ENCODE data around the gene STEEP1. TPM values are rescaled to one million over a fixed set of nuclear protein-coding genes. Genes with fewer than 3 reads are reported as not detected.

Gene STEEP1
- total RNA-seq, 1 experiment from 2014 or later: 30.4 TPM

DNA sequence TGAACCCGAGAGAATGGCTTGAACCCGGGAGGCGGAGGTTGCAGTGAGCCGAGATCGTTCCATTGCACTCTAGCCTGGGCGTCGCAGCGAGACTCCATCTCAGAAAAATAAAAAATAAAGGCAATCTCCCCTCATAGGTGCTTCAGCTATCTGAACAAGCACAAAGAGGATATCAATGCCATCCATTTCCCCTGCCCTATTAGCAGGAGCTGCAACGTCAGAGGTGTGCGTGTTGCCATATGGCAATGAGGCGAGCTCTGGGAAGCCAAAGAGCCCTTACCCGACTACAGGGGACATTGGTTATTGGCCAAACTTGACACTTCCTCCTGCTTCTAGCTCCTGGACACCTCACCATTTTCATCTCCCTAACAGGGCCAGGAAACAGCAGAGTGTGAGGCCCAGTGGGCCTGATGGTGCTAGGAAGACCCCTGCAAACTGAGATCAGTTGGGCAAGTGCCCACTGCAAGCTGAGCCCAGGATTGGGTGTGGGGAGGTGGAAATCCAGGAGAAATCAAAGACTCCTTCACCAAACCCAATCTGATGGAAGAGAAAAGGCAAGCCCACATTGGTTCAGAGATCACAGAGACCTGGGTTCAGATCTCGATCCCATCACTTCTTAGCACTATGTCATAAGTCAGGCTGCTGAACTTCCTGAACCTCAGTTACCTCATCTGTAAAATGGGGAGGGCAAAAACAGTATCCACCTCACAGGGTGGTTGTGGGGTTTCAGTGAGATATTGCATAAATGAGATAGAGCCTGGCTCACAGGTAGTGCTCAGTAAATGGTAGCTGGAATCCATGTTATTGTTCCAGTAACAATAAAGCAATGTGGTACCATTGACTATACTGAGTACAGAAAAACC, 75.8 kb downstream of the STEEP1 start:
- no peak overlapping the region for H2BK20ac ChIP-seq (ENCODE audit: low read depth, low read length, poor library complexity, severe bottlenecking)
- no peak overlapping the region for H3K18ac ChIP-seq (ENCODE audit: insufficient read length, low read depth, low read length)
- H3K23me2 ChIP-seq (ENCODE audit: insufficient read length, low read depth, low read length, poor library complexity, severe bottlenecking): no peaks in the 10 kb centered on the region
- no peak overlapping the region for H2AFZ ChIP-seq (ENCODE audit: low read length)
- no peak overlapping the region for H2BK15ac ChIP-seq (ENCODE audit: low read depth, low read length)
- no peak overlapping the region for H3K23ac ChIP-seq (ENCODE audit: insufficient read length, low read depth, low read length)
- no peak overlapping the region for H3K14ac ChIP-seq (ENCODE audit: insufficient read depth, low read length)
- peaks cover 76 to 78% of the 10 kb centered on the region in 2 experiments for H3K9me3 Mint-ChIP-seq
- H3K36me3 Mint-ChIP-seq (ENCODE audit: insufficient read depth in 1 of 3, low read depth in 3 of 3): peaks cover 0 to 6% (median 2%) of the 10 kb centered on the region in 3 experiments; a peak in 3 of 7 replicates
- no peak overlapping the region for H2BK12ac ChIP-seq (ENCODE audit: insufficient read length, low read depth, low read length)
- no peak for DNase-seq
- no peak overlapping the region for H3K4me3 Mint-ChIP-seq
- no peak overlapping the region for H3K4me2 ChIP-seq (ENCODE audit: insufficient read depth, insufficient read length, low read length)
- no peak overlapping the region for H3K4ac ChIP-seq (ENCODE audit: low read depth, low read length)
- H3K9ac ChIP-seq (ENCODE audit: extremely low read depth, insufficient read length, low read length): no peak overlapping the region
- no peak overlapping the region for H4K5ac ChIP-seq (ENCODE audit: insufficient read length, low read depth, low read length)
- WGBS (ENCODE audit: extremely low coverage, insufficient read length, low lambda C conversion rate): no CpG with 5 or more reads among the region's 13 CpGs
- H3K27ac ChIP-seq (ENCODE audit: insufficient read length, low read depth, low read length): no peak overlapping the region
- no peak overlapping the region for H2BK120ac ChIP-seq (ENCODE audit: low read depth, low read length, poor library complexity, severe bottlenecking)
- no peaks in the 10 kb centered on the region for H3K79me1 ChIP-seq (ENCODE audit: insufficient read depth, low read depth, low read length, poor library complexity, severe bottlenecking)
- no peak overlapping the region for H4K91ac ChIP-seq (ENCODE audit: insufficient read length, low read depth, low read length)
- no peak overlapping the region for H2BK5ac ChIP-seq (ENCODE audit: insufficient read length, low read length)
- H2AK5ac ChIP-seq (ENCODE audit: insufficient read length, low read length): no peak overlapping the region
- H3K27ac Mint-ChIP-seq: no peak overlapping the region
- peaks cover 6% of the 10 kb centered on the region for H3K27me3 Mint-ChIP-seq (ENCODE audit: low read depth)
- no peaks in the 10 kb centered on the region for H4K20me1 ChIP-seq (ENCODE audit: control insufficient read depth, insufficient read depth, insufficient read length)
- H4K8ac ChIP-seq (replicated peaks; ENCODE audit: insufficient read length, low read depth, low read length): no peak overlapping the region
- no peak overlapping the region for H3T11ph ChIP-seq (ENCODE audit: low read length)
- peaks cover 3 to 4% of the 10 kb centered on the region in 2 experiments for H3K4me1 Mint-ChIP-seq
- H3K9me3 ChIP-seq (ENCODE audit: control insufficient read depth, low read depth, low read length): peaks cover 7% of the 10 kb centered on the region
- no peaks in the 10 kb centered on the region for H3K4me1 ChIP-seq (ENCODE audit: insufficient read depth, low read length)
- H3K79me2 ChIP-seq (ENCODE audit: insufficient read depth, low read length): no peaks in the 10 kb centered on the region
- no peak for TF ChIP-seq CTCF (conservative IDR thresholded peaks at IDR 0.05)
- H3K27me3 ChIP-seq (ENCODE audit: insufficient read depth, low read length): no peaks in the 10 kb centered on the region
- H3K56ac ChIP-seq (ENCODE audit: insufficient read length, low read depth, low read length): no peak overlapping the region

All from H9 (cell line).